ENCODE results near the gene SH3TC1. TPM values are rescaled to one million over a fixed set of nuclear protein-coding genes. Genes with fewer than 3 reads are reported as not detected.

The SH3TC1 gene
- total and polyA plus RNA-seq, 10 of the 15 experiments (the other 5 are each of a cell fraction or from before 2014, with no cell fraction given), result 0.19 to 47.0 (median 18.4) TPM

DNA sequence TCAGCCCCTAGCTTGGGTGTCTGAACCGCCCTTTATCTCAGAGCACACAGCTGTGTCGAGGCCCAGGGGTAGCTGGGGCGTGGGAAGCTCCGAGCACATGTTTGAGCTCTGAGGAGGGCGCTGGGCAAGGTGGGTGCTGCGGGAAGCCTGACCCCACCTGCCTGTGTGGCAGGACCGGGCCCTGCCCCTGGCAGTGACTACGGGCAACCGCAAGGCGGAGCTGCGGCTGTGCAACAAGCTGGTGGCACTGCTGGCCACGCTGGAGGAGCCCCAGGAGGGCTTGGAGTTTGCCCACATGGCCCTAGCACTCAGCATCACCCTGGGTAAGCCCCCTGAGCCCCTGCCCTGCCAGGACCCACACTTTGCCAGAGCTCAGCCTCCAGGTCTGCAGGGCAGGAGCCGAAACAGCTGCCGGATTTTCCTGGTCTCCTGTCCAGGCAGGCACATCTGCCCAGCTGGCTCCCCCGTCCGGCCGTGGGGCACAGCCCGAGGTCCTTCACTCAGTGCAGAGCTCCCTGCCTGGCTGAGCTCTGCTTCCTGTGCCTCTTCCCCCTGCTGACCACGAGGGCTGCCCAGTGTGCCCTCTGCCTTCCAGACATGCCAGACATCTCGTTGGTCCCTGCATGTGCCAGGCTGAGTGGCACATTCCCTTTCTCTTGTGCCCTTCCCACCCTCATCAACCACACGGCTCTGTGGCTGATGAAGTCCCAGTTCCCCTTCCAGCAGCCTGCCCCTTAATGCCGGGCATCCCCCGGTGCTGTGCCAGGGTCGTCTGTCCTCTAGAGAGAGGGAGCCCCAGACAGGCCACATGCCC, 37.2 kb downstream of the SH3TC1 start (continued):
- no peak for TF ChIP-seq MYB (IDR thresholded peaks at IDR 0.05; ENCODE audit: borderline replicate concordance, low read depth, low read length)
- TF ChIP-seq ZNF687 (IDR thresholded peaks at IDR 0.05), result no peak
- TF ChIP-seq PBX3 (IDR thresholded peaks at IDR 0.05; ENCODE audit: insufficient replicate concordance, low read depth, low read length), result no peak

GRCh38 chr4:8236920-8237195, 37.8 kb downstream of the SH3TC1 start:
- H4K20me1 ChIP-seq (ENCODE audit: control insufficient read depth, insufficient read depth), result no peaks in the 10 kb centered on the region
- BruUV-seq (replicated peaks), result no TSS peak
- no peak overlapping the region for H3K9ac ChIP-seq (ENCODE audit: control insufficient read depth, insufficient read depth, low read length)
- H3K79me2 ChIP-seq (ENCODE audit: control insufficient read depth, insufficient read depth, low read length), result no peaks in the 10 kb centered on the region
- H3K4me3 ChIP-seq, result no peak overlapping the region
- WGBS (ENCODE audit: insufficient coverage, insufficient replicate concordance, low lambda C conversion rate, missing lambda C conversion rate), result 93% methylated on average over 9 of the region's 9 CpGs
- no peak overlapping the region for H3K27ac ChIP-seq (ENCODE audit: control insufficient read depth, insufficient read depth)
- in situ Hi-C loops (cut with MboI) (no loop called here), intact Hi-C loops (cut with micrococcal nuclease; ENCODE audit: unreplicated experiment) (no loop called here)
- SMC1A ChIA-PET (ENCODE audit: uncharacterized antibody, unreplicated experiment), result interaction anchor here (1.3 to 1.6 kb wide), 2 partner anchors 11 to 35 kb away, joined by 4 read pairs; no protein-coding TSS in a partner anchor
- POLR2A ChIA-PET, result no interaction called here
- FAIRE-seq (no peak), ATAC-seq (no peak), DNase-seq (ENCODE audit: low read depth, low spot score) (no peak)
- H3K27me3 ChIP-seq (replicated peaks in 1 of 2; ENCODE audit: control insufficient read depth in 2 of 2, insufficient read depth in 2 of 2, low read length in 1 of 2), result no peaks in the 10 kb centered on the region
- RAD21 ChIA-PET (ENCODE audit: unreplicated experiment), result interaction anchor here (1.9 kb wide), 1 partner anchor 60 kb away, joined by 5 read pairs; no protein-coding TSS in a partner anchor
- peaks cover 9 to 24% of the 10 kb centered on the region in 2 experiments for H3K36me3 ChIP-seq (ENCODE audit: control insufficient read depth in 2 of 2, insufficient read depth in 2 of 2, low read length in 1 of 2)
- CTCF ChIA-PET, result interaction anchor here (1.0 to 2.9 kb wide), 3 partner anchors 8 to 60 kb away, joined by 4 to 16 read pairs (median 7); no protein-coding TSS in a partner anchor
- H3K4me2 ChIP-seq (ENCODE audit: control insufficient read depth, insufficient read depth), result no peak overlapping the region
- peaks cover 3% of the 10 kb centered on the region for H3K4me1 ChIP-seq (ENCODE audit: control insufficient read depth, insufficient read depth, low read length)
- H3K9me3 ChIP-seq (replicated peaks; ENCODE audit: control insufficient read depth, insufficient read depth, low read length), result no peaks in the 10 kb centered on the region
- H2AFZ ChIP-seq (ENCODE audit: control insufficient read depth, low read depth, low read length), result no peak overlapping the region
- TF ChIP-seq MYB (IDR thresholded peaks at IDR 0.05; ENCODE audit: borderline replicate concordance, low read depth, low read length), result no peak
- TF ChIP-seq ASH2L (IDR thresholded peaks at IDR 0.05; ENCODE audit: borderline replicate concordance, low read depth), result no peak
- no peak for TF ChIP-seq TCF7 (IDR thresholded peaks at IDR 0.05; ENCODE audit: borderline replicate concordance)
- TF ChIP-seq CHD2 (IDR thresholded peaks at IDR 0.05; ENCODE audit: borderline replicate concordance, low read depth, low read length), result no peak
- TF ChIP-seq SIX5 (IDR thresholded peaks at IDR 0.05; ENCODE audit: low read depth, low read length, severe bottlenecking), result no peak
- TF ChIP-seq POU2F2 (IDR thresholded peaks at IDR 0.05; ENCODE audit: borderline replicate concordance, low read depth, low read length), result no peak
- TF ChIP-seq KDM1A (IDR thresholded peaks at IDR 0.05; ENCODE audit: borderline replicate concordance), result no peak
- TF ChIP-seq SREBF1 (IDR thresholded peaks at IDR 0.05; ENCODE audit: low read length), result no peak
- no peak for TF ChIP-seq SKIL (IDR thresholded peaks at IDR 0.05; ENCODE audit: low read depth, poor library complexity, severe bottlenecking)

All from GM12878 (cell line).